A549 (cell line): ENCODE data around the gene ARIH2. TPM values are rescaled to one million over a fixed set of nuclear protein-coding genes. Genes with fewer than 3 reads are reported as not detected.

Experiments used
- ATAC-seq, 2 experiments: fragments of 200-7000 bp in 1 of 2; fragments of >200 bp in 1 of 2; cut with Nextera tagmentation in 1 of 2; cut with Tn5 transposase in 1 of 2; 3 replicates each; pipeline versions ENCODE4 v1.8.0 to v1.9.1; 2018 to 2020; ENCODE audit warnings: mild to moderate bottlenecking in 1 of 2, moderate library complexity in 1 of 2
- CTCF ChIA-PET: fragments of 300-600 bp; sonication (Branson Sonifier 250); formaldehyde crosslinking; extraction: SDS; loops from one replicate; lab custom pipeline; 2021; ENCODE audit warnings: antibody characterized with exemption, inconsistent platforms; lab: Yijun Ruan, JAX
- POLR2A ChIA-PET: fragments of 350-600 bp; formaldehyde crosslinking; extraction: SDS; loops from one replicate; lab custom pipeline; 2021; ENCODE audit warnings: antibody characterized with exemption, inconsistent platforms; lab: Yijun Ruan, JAX
- DNase-seq, 2 experiments: peaks; one replicate each; pipeline versions ENCODE4 v3.0.0 to v3.0.0-alpha.2; 2011 to 2016; ENCODE audit warnings: low read depth in 1 of 2, low spot score in 1 of 2
- FAIRE-seq: peaks from 2 replicates; lab custom pipeline; 2011; peaks lifted over from hg19 to GRCh38; lab: Jason Lieb, UNC
- H3K27ac ChIP-seq, 2 experiments: fragments of >200 bp; sonication (Bioruptor Twin); formaldehyde crosslinking; 3 replicates each; pipeline ENCODE4 v1.5.1; 2016 to 2017
- H3K4me1 ChIP-seq: fragments of >200 bp; sonication (Bioruptor Twin); formaldehyde crosslinking; 3 replicates; pipeline ENCODE4 v1.6.1; 2016
- H3K4me2 ChIP-seq: fragments of >200 bp; sonication (Bioruptor Twin); formaldehyde crosslinking; 3 replicates; pipeline ENCODE4 v1.6.1; 2016
- H3K4me3 ChIP-seq: fragments of >200 bp; sonication (Bioruptor Twin); formaldehyde crosslinking; 3 replicates; pipeline ENCODE4 v1.5.1; 2016
- H3K9me3 ChIP-seq: fragments of >200 bp; sonication (Bioruptor Twin); formaldehyde crosslinking; 3 replicates; pipeline ENCODE4 v1.6.1; 2016
- BHLHE40 ChIP-seq: IDR thresholded peaks from 2 replicates; pipeline ENCODE4 v1.6.1; 2012; ENCODE audit warnings: low read depth, low read length, inconsistent platforms
- CTCF ChIP-seq: fragments of >200 bp; sonication (Bioruptor Twin); formaldehyde crosslinking; IDR thresholded peaks from 3 replicates; pipeline ENCODE4 v1.5.1; 2016
- E2F6 ChIP-seq: IDR thresholded peaks from 2 replicates; pipeline ENCODE4 v1.6.1; 2012; ENCODE audit warnings: low read depth, borderline replicate concordance
- EHMT2 ChIP-seq: fragments of 200-600 bp; sonication (generic); IDR thresholded peaks from 2 replicates; pipeline ENCODE4 v1.6.1; 2016; ENCODE audit warnings: antibody characterized with exemption, low read depth, mild to moderate bottlenecking, moderate library complexity
- ESRRA ChIP-seq: fragments of 150-350 bp; IDR thresholded peaks from 2 replicates; pipeline ENCODE4 v1.6.1; 2014; ENCODE audit warnings: mild to moderate bottlenecking, low read length, borderline replicate concordance
- FOSB ChIP-seq: fragments of 250-450 bp; sonication (Bioruptor Pico); IDR thresholded peaks from 2 replicates; pipeline ENCODE4 v1.5.0; 2020; ENCODE audit warnings: mild to moderate bottlenecking, moderate library complexity
- FOSL2 ChIP-seq, 2 experiments: fragments of 450-650 bp in 1 of 2; fragments of >200 bp in 1 of 2; sonication (Bioruptor Twin) in 1 of 2; formaldehyde crosslinking; IDR thresholded peaks; 2 replicates each; pipeline versions ENCODE4 v1.5.0 to v1.6.1; 2016 to 2020; ENCODE audit warnings: mild to moderate bottlenecking in 1 of 2, moderate library complexity in 1 of 2
- FOXS1 ChIP-seq: fragments of 250-450 bp; sonication (Bioruptor Pico); IDR thresholded peaks from 2 replicates; pipeline ENCODE4 v1.5.0; 2020; ENCODE audit warnings: mild to moderate bottlenecking, moderate library complexity
- HOXB13 ChIP-seq: fragments of 250-450 bp; sonication (Bioruptor Pico); IDR thresholded peaks from 2 replicates; pipeline ENCODE4 v1.5.0; 2020; ENCODE audit warnings: low read depth, mild to moderate bottlenecking, moderate library complexity
- HOXB5 ChIP-seq: fragments of 250-450 bp; sonication (Bioruptor Pico); IDR thresholded peaks from 2 replicates; pipeline ENCODE4 v1.5.0; 2020; ENCODE audit warnings: mild to moderate bottlenecking, moderate library complexity
- JUN ChIP-seq, 2 experiments: fragments of >200 bp; sonication (Bioruptor Twin); formaldehyde crosslinking; IDR thresholded peaks; 2 replicates in 1 of 2; 3 replicates in 1 of 2; pipeline ENCODE4 v1.6.1; 2016 to 2017
- MAFK ChIP-seq: fragments of 450-650 bp; IDR thresholded peaks from 2 replicates; pipeline ENCODE4 v1.6.1; 2014; ENCODE audit not compliant: partially characterized antibody
- MAX ChIP-seq: IDR thresholded peaks from 2 replicates; pipeline ENCODE4 v1.6.1; 2012
- MAZ ChIP-seq: fragments of 150-350 bp; IDR thresholded peaks from 2 replicates; pipeline ENCODE4 v1.6.1; 2014; ENCODE audit warnings: antibody characterized with exemption, low read depth, low read length, borderline replicate concordance
- NFE2L2 ChIP-seq: fragments of 150-350 bp; conservative IDR thresholded peaks from 2 replicates; pipeline ENCODE4 v1.6.1; 2014; ENCODE audit warnings: low read length
- POLR2AphosphoS2 ChIP-seq: conservative IDR thresholded peaks from 2 replicates; pipeline ENCODE4 v1.6.1; 2012; ENCODE audit warnings: low read length, improper control_type of control experiment, inconsistent platforms
- RFX5 ChIP-seq: fragments of 450-650 bp; IDR thresholded peaks from 2 replicates; pipeline ENCODE4 v1.7.1; 2014; ENCODE audit warnings: antibody characterized with exemption, mild to moderate bottlenecking, moderate library complexity
- TFCP2L1 ChIP-seq: fragments of 250-450 bp; sonication (Bioruptor Pico); IDR thresholded peaks from 2 replicates; pipeline ENCODE4 v1.5.0; 2021; ENCODE audit warnings: mild to moderate bottlenecking
- ZFP36 ChIP-seq: fragments of 450-650 bp; IDR thresholded peaks from 2 replicates; pipeline ENCODE4 v1.6.1; 2014; ENCODE audit warnings: borderline replicate concordance; ENCODE audit not compliant: partially characterized antibody
- WGBS: methylation state at CpG from one replicate; pipeline ENCODE4 v1.1.6; 2017; ENCODE audit errors: missing lambda C conversion rate; 5-methylcytosine and 5-hydroxymethylcytosine counted together
- polyA plus RNA-seq, 4 experiments: library from polyadenylated mRNA; depleted of rRNA in 3 of 4; stranded (reverse); fragments of >200 nt; fragmentation: RNase III in 1 of 4; extraction: RNeasy Plus Mini Kit Qiagen cat#74134 plus additional on column Dnase treatment in 1 of 4; gene quantifications; 2 replicates in 3 of 4; 3 replicates in 1 of 4; pipeline ENCODE4 v1.2.3, GENCODE V29; 2011 to 2017
- TF ChIP-seq, protein P1 (sequence below): fragments of >200 bp; sonication (Bioruptor Twin); formaldehyde crosslinking; IDR thresholded peaks from 2 replicates; pipeline ENCODE4 v1.6.1; 2016

The ARIH2 gene
- polyA plus RNA-seq, 2 of the 4 experiments (the other 2 are of a cell fraction): 52.4 to 88.8 TPM

GRCh38 chr3:49019941-49020329 is 101.3 kb downstream of the ARIH2 start:
- no peak for DNase-seq
- H3K4me3 ChIP-seq: peak overlapping the region; percentile 76
- TF ChIP-seq TFCP2L1 (CRISPR knock-in tag) (no peak), POLR2AphosphoS2 (no peak), EHMT2 (no peak), E2F6 (no peak), MAZ (no peak), MAX (peak; percentile 20; the same call in 1 of the 2 replicates)
- TF ChIP-seq, protein P1, sequence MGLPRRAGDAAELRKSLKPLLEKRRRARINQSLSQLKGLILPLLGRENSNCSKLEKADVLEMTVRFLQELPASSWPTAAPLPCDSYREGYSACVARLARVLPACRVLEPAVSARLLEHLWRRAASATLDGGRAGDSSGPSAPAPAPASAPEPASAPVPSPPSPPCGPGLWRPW: no peak
- no peaks in the 10 kb centered on the region for H3K9me3 ChIP-seq
- ChIA-PET POLR2A (interaction anchor here (0.6 to 4.6 kb wide), 7 partner anchors 8 to 319 kb away, joined by 3 to 57 read pairs (median 14); partner anchors contain the start of genes IMPDH2, P4HTM, QRICH1 and WDR6), CTCF (interaction anchor here (0.8 to 30.1 kb wide), 6 partner anchors 8 to 29 kb away, joined by 3 to 385 read pairs (median 14); partner anchors contain the start of genes P4HTM and WDR6)
- peak overlapping the region; percentile 86 to 100 for H3K27ac ChIP-seq
- 27% methylated on average over 5 of the region's 12 CpGs for WGBS
- no peak for FAIRE-seq
- H3K4me1 ChIP-seq: peaks cover 28% of the 10 kb centered on the region
- H3K4me2 ChIP-seq: peak overlapping the region; percentile 73
- no peak for ATAC-seq

DNA sequence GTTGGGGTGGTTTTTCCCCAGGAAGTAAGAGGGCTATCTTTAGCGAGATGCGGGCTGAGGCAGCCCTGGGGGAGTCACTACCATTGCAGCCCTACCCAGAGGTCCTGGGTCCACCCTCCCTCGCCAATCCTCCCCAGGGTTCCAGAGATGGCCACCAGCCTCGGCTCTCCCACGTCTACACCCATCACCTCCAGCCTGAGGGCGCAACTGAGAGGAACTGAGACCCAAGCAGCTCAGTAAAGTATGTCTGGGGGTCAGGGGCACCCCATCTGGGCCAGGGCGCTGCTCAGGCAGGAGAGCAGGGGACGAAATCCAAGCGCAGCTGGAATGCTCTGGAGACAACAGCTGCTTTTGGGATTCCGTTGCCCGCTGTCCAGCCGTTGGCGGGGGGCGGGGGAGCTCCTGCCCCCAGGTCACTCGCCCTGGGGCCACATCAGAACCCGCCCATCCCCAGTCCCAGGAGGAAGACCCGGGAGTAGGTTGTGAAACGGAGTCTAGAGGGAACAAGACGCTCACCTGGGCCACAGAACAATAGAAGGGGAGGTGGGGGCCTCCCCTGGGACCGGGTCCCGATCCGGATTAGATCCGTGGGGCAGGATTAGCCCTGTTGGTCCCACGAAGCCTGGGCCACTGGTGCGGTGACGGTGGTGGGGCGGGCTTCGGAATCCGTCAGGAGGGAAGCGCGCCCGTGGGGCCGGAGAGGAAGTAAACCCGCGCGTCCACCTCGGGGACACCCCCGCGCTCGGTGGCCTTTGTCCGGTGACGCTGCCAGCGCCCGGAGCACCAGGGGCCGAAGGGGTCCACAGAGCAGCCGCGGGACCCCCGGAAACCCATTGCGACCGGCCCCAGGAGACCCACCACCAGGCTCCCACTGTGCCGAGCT is 101.9 kb downstream of the ARIH2 start:
- Histone ChIP-seq H3K4me3 (peak overlapping the region; percentile 76), H3K4me2 (peak overlapping the region; percentile 73), H3K4me1 (peaks cover 28% of the 10 kb centered on the region), H3K27ac (peak overlapping the region; percentile 86 to 100), H3K9me3 (no peaks in the 10 kb centered on the region)
- 5% methylated on average over 18 of the region's 51 CpGs for WGBS
- TF ChIP-seq ZFP36 (no peak), ESRRA (no peak), E2F6 (no peak), NFE2L2 (no peak), HOXB5 (CRISPR knock-in tag) (no peak), CTCF (no peak), MAFK (no peak), BHLHE40 (no peak), RFX5 (no peak), HOXB13 (CRISPR knock-in tag) (no peak), FOSL2 (IDR thresholded peaks at IDR 0.05) (no peak), FOSL2 (CRISPR knock-in tag; IDR thresholded peaks at IDR 0.05) (no peak), JUN (IDR thresholded peaks at IDR 0.05) (no peak), FOSB (CRISPR knock-in tag) (no peak), FOXS1 (CRISPR knock-in tag) (no peak), EHMT2 (no peak)
- TF ChIP-seq, protein P1: no peak
- ChIA-PET POLR2A (interaction anchor here (1.2 to 4.6 kb wide), 10 partner anchors 7 to 112 kb away, joined by 3 to 57 read pairs (median 8); partner anchors contain the start of genes IMPDH2, LAMB2, P4HTM and QRICH1), CTCF (interaction anchor here (0.6 to 30.1 kb wide), 9 partner anchors 8 to 429 kb away, joined by 3 to 385 read pairs (median 6); partner anchors contain the start of genes P4HTM and WDR6)
- ATAC-seq (peak; percentile 0 to 1; a peak in 2 of 6 replicates), FAIRE-seq (no peak), DNase-seq (no peak)
